Sigmoid colon (tissue), 4 donors: ENCODE data around the gene TBC1D22A.

ENCODE experiments used
- CTCF ChIP-seq, 4 experiments: fragments of 450-650 bp in 3 of 4; fragments of 200-600 bp in 1 of 4; IDR thresholded peaks; one replicate each; pipeline ENCODE4 v1.5.1; 2016 to 2019; ENCODE audit warnings: antibody characterized with exemption in 4 of 4, mild to moderate bottlenecking in 3 of 4, moderate library complexity in 2 of 4
- EP300 ChIP-seq, 4 donors: sonication (generic); formaldehyde crosslinking; IDR thresholded peaks; one replicate each; pipeline ENCODE4 v1.6.1; 2017; ENCODE audit warnings: antibody characterized with exemption in 4 of 4
- POLR2A ChIP-seq, 2 donors: fragments of 450-650 bp; IDR thresholded peaks; one replicate each; pipeline ENCODE4 v1.6.1; 2016; ENCODE audit warnings: antibody characterized with exemption in 2 of 2, mild to moderate bottlenecking in 2 of 2, moderate library complexity in 2 of 2
- POLR2AphosphoS5 ChIP-seq, 4 donors: sonication (generic); formaldehyde crosslinking; IDR thresholded peaks; one replicate each; pipeline ENCODE4 v1.6.1; 2017; ENCODE audit warnings: antibody characterized with exemption in 4 of 4

GRCh38 chr22:46793497-46793896 is 31.0 kb downstream of the TBC1D22A start:
- no peak for TF ChIP-seq CTCF (IDR thresholded peaks at IDR 0.05)
- TF ChIP-seq POLR2AphosphoS5 (IDR thresholded peaks at IDR 0.05) = no peak
- no peak for TF ChIP-seq POLR2A (IDR thresholded peaks at IDR 0.05)
- TF ChIP-seq EP300 (IDR thresholded peaks at IDR 0.05) = no peak
